Measurements from ENCODE around the gene BFSP2.

GRCh38 chr3:133512416-133513089 lies 112.7 kb downstream of the BFSP2 start:
- TF ChIP-seq CTCF (IDR thresholded peaks at IDR 0.05; ENCODE audit: insufficient read depth, low read length, poor library complexity, severe bottlenecking) (no peak), EZH2phosphoT487 (conservative IDR thresholded peaks at IDR 0.05; ENCODE audit: low read length) (no peak)
